Endothelial cell of umbilical vein (primary cell): ENCODE results near the gene MYO1H. TPM values are rescaled to one million over a fixed set of nuclear protein-coding genes. Genes with fewer than 3 reads are reported as not detected.

Source experiments
- BruUV-seq: library from RNA; stranded (reverse); fragments of 400-500 nt; replicated peaks from 2 replicates; lab custom pipeline; 2021; lab: Mats Ljungman, UMichigan
- CTCF ChIA-PET: fragments of 300-600, 350-600 bp; sonication (Branson Sonifier 250); formaldehyde crosslinking; loops from one replicate; lab custom pipeline; 2021; ENCODE audit warnings: antibody characterized with exemption, inconsistent platforms; lab: Charles Lee
- POLR2A ChIA-PET: fragments of 300-600, 350-600 bp; sonication (Branson Sonifier 250); formaldehyde crosslinking; loops from one replicate; lab custom pipeline; 2021; ENCODE audit warnings: antibody characterized with exemption, inconsistent platforms; lab: Charles Lee
- DNase-seq: peaks from one replicate; pipeline ENCODE4 v3.0.0-alpha.2; 2011; ENCODE audit warnings: low read depth, low spot score
- FAIRE-seq: peaks from 2 replicates; lab custom pipeline; 2011; peaks lifted over from hg19 to GRCh38; lab: Jason Lieb, UNC
- H2AFZ ChIP-seq: 2 replicates; pipeline ENCODE4 v1.6.0; 2012; ENCODE audit warnings: low read depth, low read length, control low read depth, inconsistent platforms
- H3K27ac ChIP-seq: 2 replicates; pipeline ENCODE4 v1.5.1; 2011; ENCODE audit warnings: low read depth, mild to moderate bottlenecking, control low read depth, low read length, moderate library complexity; ENCODE audit not compliant: insufficient read depth
- H3K27me3 ChIP-seq, 2 experiments: 2 replicates each; pipeline versions ENCODE4 v1.6.0 to v1.6.1; 2011; ENCODE audit warnings: low read length in 2 of 2, mixed read lengths in 1 of 2; ENCODE audit not compliant: control insufficient read depth in 2 of 2, insufficient read depth in 2 of 2
- H3K36me3 ChIP-seq, 2 experiments: 2 replicates in 1 of 2; 3 replicates in 1 of 2; pipeline ENCODE4 v1.5.1; 2011; ENCODE audit warnings: low read length in 2 of 2, mild to moderate bottlenecking in 1 of 2, moderate library complexity in 1 of 2; ENCODE audit not compliant: control insufficient read depth in 2 of 2, insufficient read depth in 2 of 2; ENCODE audit errors: extremely low read depth in 1 of 2
- H3K4me1 ChIP-seq: 3 replicates; pipeline ENCODE4 v1.5.1; 2011; ENCODE audit warnings: mild to moderate bottlenecking, low read length; ENCODE audit not compliant: control insufficient read depth, insufficient read depth; ENCODE audit errors: extremely low read depth
- H3K4me2 ChIP-seq: 2 replicates; pipeline ENCODE4 v1.6.1; 2011; ENCODE audit warnings: low read length, control low read depth, mixed read lengths; ENCODE audit not compliant: insufficient read depth
- H3K4me3 ChIP-seq, 3 experiments: fragments of 200-600 bp in 1 of 3; sonication (generic), shearing (Covaris generic) in 1 of 3; replicated peaks in 1 of 3; 2 replicates each; pipeline ENCODE4 v1.5.1; 2011 to 2016; ENCODE audit warnings: control low read depth in 3 of 3, low read length in 3 of 3, mild to moderate bottlenecking in 2 of 3, inconsistent platforms in 1 of 3, low read depth in 1 of 3, moderate library complexity in 1 of 3; ENCODE audit not compliant: insufficient read depth in 1 of 3
- H3K79me2 ChIP-seq: 2 replicates; pipeline ENCODE4 v1.6.0; 2012; ENCODE audit warnings: low read length, inconsistent platforms; ENCODE audit not compliant: control insufficient read depth, insufficient read depth
- H3K9ac ChIP-seq: replicated peaks from 2 replicates; pipeline ENCODE3; 2011; ENCODE audit warnings: low read length, control low read depth; ENCODE audit not compliant: insufficient read depth; ENCODE audit errors: extremely low read depth
- H3K9me1 ChIP-seq: replicated peaks from 3 replicates; pipeline ENCODE4 v1.6.0; 2011; ENCODE audit warnings: mild to moderate bottlenecking, low read length; ENCODE audit not compliant: control insufficient read depth, insufficient read depth; ENCODE audit errors: extremely low read depth
- H3K9me3 ChIP-seq: replicated peaks from 2 replicates; pipeline ENCODE4 v1.5.1; 2012; ENCODE audit warnings: low read length, inconsistent platforms; ENCODE audit not compliant: control insufficient read depth, insufficient read depth
- H4K20me1 ChIP-seq: replicated peaks from 2 replicates; pipeline ENCODE3; 2011; ENCODE audit warnings: mild to moderate bottlenecking, low read length; ENCODE audit not compliant: control insufficient read depth, insufficient read depth; ENCODE audit errors: extremely low read depth
- EZH2 ChIP-seq: IDR thresholded peaks from 2 replicates; pipeline ENCODE4 v1.6.1; 2012; ENCODE audit warnings: borderline replicate concordance, low read depth, mild to moderate bottlenecking, moderate library complexity, low read length, inconsistent platforms; ENCODE audit not compliant: severe bottlenecking
- FOS ChIP-seq: IDR thresholded peaks from 2 replicates; pipeline ENCODE4 v1.6.1; 2011; ENCODE audit warnings: mild to moderate bottlenecking, low read length, moderate library complexity, borderline replicate concordance; ENCODE audit not compliant: insufficient read depth
- GATA2 ChIP-seq: IDR thresholded peaks from 2 replicates; pipeline ENCODE4 v1.7.0; 2011; ENCODE audit warnings: low read depth, mild to moderate bottlenecking, moderate library complexity, mixed read lengths, low read length; ENCODE audit not compliant: insufficient read length, insufficient read depth
- JUN ChIP-seq: IDR thresholded peaks from 2 replicates; pipeline ENCODE4 v1.6.1; 2011; ENCODE audit warnings: borderline replicate concordance, low read depth; ENCODE audit not compliant: insufficient read length, insufficient read depth
- MYC ChIP-seq: IDR thresholded peaks from one replicate; pipeline ENCODE4 v1.6.1; 2011; ENCODE audit warnings: mild to moderate bottlenecking, low read depth, low read length
- POLR2A ChIP-seq: IDR thresholded peaks from 2 replicates; pipeline ENCODE4 v1.6.1; 2012; ENCODE audit warnings: low read depth, mild to moderate bottlenecking, control low read depth, low read length
- POLR2AphosphoS5 ChIP-seq: IDR thresholded peaks from 2 replicates; pipeline ENCODE4 v1.6.1; 2012; ENCODE audit warnings: low read depth, mild to moderate bottlenecking, control low read depth, low read length, moderate library complexity; ENCODE audit not compliant: insufficient read depth
- dilution Hi-C: fragments of 300-500 bp; cut with MboI; formaldehyde crosslinking; loops from one replicate; pipeline ENCODE4 v1.15.0; 2019; ENCODE audit warnings: low sequenced_read_pairs; ENCODE audit not compliant: extremely low pct_ligation_motif_present
- intact Hi-C: fragments of 100-400 bp; cut with micrococcal nuclease; formaldehyde crosslinking; loops from one replicate; pipeline ENCODE4 v1.10.0; 2022
- polyA plus RNA-seq, 4 experiments: library from polyadenylated mRNA; depleted of rRNA in 3 of 4; stranded (reverse) in 3 of 4; unstranded in 1 of 4; fragments of >200 nt; gene quantifications; 2 replicates each; pipeline versions ENCODE4 v1.2.1 to v1.2.3, GENCODE V29; 2011 to 2012; ENCODE audit warnings: missing spikeins in 1 of 4
- total RNA-seq: library from RNA; stranded (reverse); gene quantifications from 2 replicates; pipeline ENCODE4 v1.2.3, GENCODE V29; 2021
- TF ChIP-seq, protein P1 (sequence below), 2 donors: IDR thresholded peaks; 1 replicate in 1 of 2; 2 replicates in 1 of 2; pipeline ENCODE4 v1.5.1; 2011; ENCODE audit warnings: low read length in 2 of 2, mild to moderate bottlenecking in 2 of 2, moderate library complexity in 2 of 2, control low read depth in 1 of 2, inconsistent platforms in 1 of 2, low read depth in 1 of 2; ENCODE audit not compliant: insufficient read depth in 1 of 2; ENCODE audit errors: extremely low read depth in 1 of 2
- TF ChIP-seq, protein P2 (sequence below): IDR thresholded peaks from 2 replicates; pipeline ENCODE4 v1.6.1; 2011; ENCODE audit not compliant: insufficient read depth, insufficient read length

Gene MYO1H
- total and polyA plus RNA-seq, 2 donors (not counting 3 experiments of a cell fraction or from before 2014, with no cell fraction given) = not detected

DNA sequence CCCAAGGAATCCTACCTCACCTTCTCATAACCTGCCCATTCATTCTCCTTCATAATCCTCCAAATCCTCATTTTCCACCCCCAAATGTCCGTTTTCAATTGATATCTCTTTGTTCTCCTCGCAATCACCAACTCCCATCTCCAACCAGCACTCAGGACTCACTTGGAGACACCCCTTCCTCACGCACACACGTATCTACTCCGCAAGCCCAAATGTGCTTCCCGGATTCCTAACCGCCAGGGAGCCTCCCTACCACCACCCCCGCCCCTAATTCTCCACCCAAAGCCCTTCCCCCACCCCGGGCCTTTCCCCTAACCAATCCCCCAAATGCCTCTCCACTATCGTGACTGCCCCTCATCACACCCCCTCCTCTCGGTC is 129.1 kb downstream of the MYO1H start:
- ChIA-PET CTCF (interaction anchor here (0.9 to 10.1 kb wide), 5 partner anchors 14 to 48 kb away, joined by 3 to 91 read pairs (median 12); no protein-coding TSS in a partner anchor), POLR2A (interaction anchor here (0.7 to 1.4 kb wide), 4 partner anchors 10 to 44 kb away, joined by 3 to 11 read pairs (median 4); no protein-coding TSS in a partner anchor)
- DNase-seq = no peak
- H4K20me1 ChIP-seq = no peaks in the 10 kb centered on the region
- peaks cover 0 to 2% of the 10 kb centered on the region in 2 experiments for H3K36me3 ChIP-seq
- H3K79me2 ChIP-seq = peaks cover 70% of the 10 kb centered on the region
- BruUV-seq = no TSS peak
- FAIRE-seq = no peak
- peak overlapping the region; percentile 98 for H2AFZ ChIP-seq
- TF ChIP-seq EZH2 (no peak), JUN (no peak), GATA2 (no peak), MYC (no peak), POLR2AphosphoS5 (no peak), POLR2A (no peak), FOS (no peak)
- TF ChIP-seq, protein P1, sequence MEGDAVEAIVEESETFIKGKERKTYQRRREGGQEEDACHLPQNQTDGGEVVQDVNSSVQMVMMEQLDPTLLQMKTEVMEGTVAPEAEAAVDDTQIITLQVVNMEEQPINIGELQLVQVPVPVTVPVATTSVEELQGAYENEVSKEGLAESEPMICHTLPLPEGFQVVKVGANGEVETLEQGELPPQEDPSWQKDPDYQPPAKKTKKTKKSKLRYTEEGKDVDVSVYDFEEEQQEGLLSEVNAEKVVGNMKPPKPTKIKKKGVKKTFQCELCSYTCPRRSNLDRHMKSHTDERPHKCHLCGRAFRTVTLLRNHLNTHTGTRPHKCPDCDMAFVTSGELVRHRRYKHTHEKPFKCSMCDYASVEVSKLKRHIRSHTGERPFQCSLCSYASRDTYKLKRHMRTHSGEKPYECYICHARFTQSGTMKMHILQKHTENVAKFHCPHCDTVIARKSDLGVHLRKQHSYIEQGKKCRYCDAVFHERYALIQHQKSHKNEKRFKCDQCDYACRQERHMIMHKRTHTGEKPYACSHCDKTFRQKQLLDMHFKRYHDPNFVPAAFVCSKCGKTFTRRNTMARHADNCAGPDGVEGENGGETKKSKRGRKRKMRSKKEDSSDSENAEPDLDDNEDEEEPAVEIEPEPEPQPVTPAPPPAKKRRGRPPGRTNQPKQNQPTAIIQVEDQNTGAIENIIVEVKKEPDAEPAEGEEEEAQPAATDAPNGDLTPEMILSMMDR (IDR thresholded peaks at IDR 0.05; ENCODE audit: extremely low read depth in 1 of 2, insufficient read depth in 1 of 2, low read depth in 1 of 2, low read length in 2 of 2) = no peak
- TF ChIP-seq, protein P2, sequence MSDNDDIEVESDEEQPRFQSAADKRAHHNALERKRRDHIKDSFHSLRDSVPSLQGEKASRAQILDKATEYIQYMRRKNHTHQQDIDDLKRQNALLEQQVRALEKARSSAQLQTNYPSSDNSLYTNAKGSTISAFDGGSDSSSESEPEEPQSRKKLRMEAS = no peak
- no peaks in the 10 kb centered on the region for H3K27me3 ChIP-seq
- H3K4me2 ChIP-seq = peak overlapping the region; percentile 87
- peak overlapping the region; percentile 98 for H3K9ac ChIP-seq
- H3K4me1 ChIP-seq = peaks cover 19% of the 10 kb centered on the region
- peak overlapping the region; percentile 91 to 97 (median 92) for H3K4me3 ChIP-seq
- dilution Hi-C loops = no loop called here
- H3K27ac ChIP-seq = peak overlapping the region; percentile 98
- intact Hi-C loops = loop anchor here (1.0 to 5.0 kb wide), 4 partner anchors 13 to 96 kb away; partner anchors contain the start of genes MMAB and MVK
- no peaks in the 10 kb centered on the region for H3K9me3 ChIP-seq
- H3K9me1 ChIP-seq = no peaks in the 10 kb centered on the region
